Natural killer cell treated with Interleukin-12 subunit alpha and Interleukin-12 subunit beta and Interleukin-15 and Interleukin-18, amount 100 ng/mL, for 72 hours (primary cell): ENCODE measurements around the gene GPC6. TPM values are rescaled to one million over a fixed set of nuclear protein-coding genes. Genes with fewer than 3 reads are reported as not detected.
"Not testable (repeated sequence)": the region's sequence is repeated elsewhere in the genome, so short reads cannot be mapped to it uniquely, and the experiment has no call there.

Experiments used
- ATAC-seq, 2 donors: fragments of 150-1000 bp; cut with Tn5 transposase in 1 of 2; sonication (Bioruptor Pico), chemical (Tn5 transposase) in 1 of 2; 2 replicates each; pipeline ENCODE4 v1.10.0; 2021
- DNase-seq: peaks from one replicate; pipeline ENCODE4 v3.0.0; 2022; ENCODE audit warnings: low spot score
- H3K27ac Mint-ChIP-seq, 2 donors: 1 replicate in 1 of 2; 2 replicates in 1 of 2; pipeline ENCODE4 v1.8.0; 2022; ENCODE audit warnings: mixed read lengths in 2 of 2, mild to moderate bottlenecking in 1 of 2, moderate library complexity in 1 of 2
- H3K27me3 Mint-ChIP-seq, 2 donors: 1 replicate in 1 of 2; 2 replicates in 1 of 2; pipeline ENCODE4 v1.8.0; 2022; ENCODE audit warnings: mixed read lengths in 2 of 2
- H3K36me3 Mint-ChIP-seq: one replicate; pipeline ENCODE4 v1.8.0; 2022; ENCODE audit warnings: mixed read lengths
- H3K4me1 Mint-ChIP-seq, 2 donors: 1 replicate in 1 of 2; 2 replicates in 1 of 2; pipeline ENCODE4 v1.8.0; 2022; ENCODE audit warnings: low read depth in 2 of 2, mixed read lengths in 2 of 2, mild to moderate bottlenecking in 1 of 2
- H3K4me3 Mint-ChIP-seq: one replicate; pipeline ENCODE4 v1.8.0; 2022; ENCODE audit warnings: mixed read lengths
- H3K9me3 Mint-ChIP-seq: 2 replicates; pipeline ENCODE4 v1.8.0; 2022; ENCODE audit warnings: mixed read lengths
- total RNA-seq, 2 donors: library from RNA; stranded (reverse); gene quantifications; one replicate each; pipeline ENCODE4 v1.2.3, GENCODE V29; 2022

GPC6 gene
- total RNA-seq, 2 donors from 2014 or later = not detected

GRCh38 chr13:94182185-94182761 lies 955.7 kb downstream of the GPC6 start:
- peaks cover 8 to 10% of the 10 kb centered on the region in 2 donors for H3K27me3 Mint-ChIP-seq
- no peaks in the 10 kb centered on the region for H3K9me3 Mint-ChIP-seq
- no peak overlapping the region for H3K27ac Mint-ChIP-seq
- peaks cover 6 to 8% of the 10 kb centered on the region in 2 donors for H3K4me1 Mint-ChIP-seq
- H3K36me3 Mint-ChIP-seq = no peaks in the 10 kb centered on the region
- DNase-seq = no peak
- H3K4me3 Mint-ChIP-seq = no peak overlapping the region
- no peak for ATAC-seq

- H3K36me3 Mint-ChIP-seq = no peaks in the 10 kb centered on the region
- H3K4me3 Mint-ChIP-seq = no peak overlapping the region
- ATAC-seq (no peak), DNase-seq (no peak)
- H3K27ac Mint-ChIP-seq = no peak overlapping the region
- peaks cover 0 to 6% of the 10 kb centered on the region in 2 donors for H3K27me3 Mint-ChIP-seq
- H3K9me3 Mint-ChIP-seq = no peaks in the 10 kb centered on the region
- H3K4me1 Mint-ChIP-seq = no peaks in the 10 kb centered on the region
These were observed 959.9 kb downstream of the GPC6 start for GRCh38 chr13:94186470-94186869.

DNA sequence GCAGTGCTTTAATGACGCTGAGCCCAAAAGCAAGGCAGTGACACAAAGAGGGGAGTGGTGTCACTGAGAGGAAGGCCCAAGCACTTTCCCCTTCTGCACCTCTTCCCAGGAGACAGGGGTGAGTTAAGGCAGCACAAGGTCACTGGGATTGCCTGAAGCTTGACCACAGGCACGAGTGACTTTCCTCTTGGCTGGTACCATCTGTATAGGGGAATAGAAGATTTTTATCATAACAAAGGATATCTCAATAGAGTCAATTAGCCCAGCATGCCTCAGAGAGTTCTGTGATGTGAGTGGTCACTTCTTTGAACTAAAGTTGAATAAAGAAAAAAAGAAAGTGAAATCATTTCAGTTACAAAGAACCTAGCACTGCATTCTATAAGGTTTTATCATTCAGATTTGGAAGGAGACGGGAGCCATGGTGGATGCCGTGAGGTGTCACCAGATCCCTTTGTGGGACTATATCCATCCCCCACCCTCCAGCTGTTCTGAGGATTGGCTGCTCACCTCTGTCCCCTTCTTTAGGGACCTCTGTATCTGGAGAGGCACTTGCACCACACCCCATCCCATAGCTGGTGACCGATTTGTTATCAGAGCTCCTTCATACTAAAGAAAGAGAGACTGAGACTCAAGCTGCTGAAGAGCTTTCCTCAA lies 961.7 kb downstream of the GPC6 start:
- Mint-ChIP-seq H3K36me3 (no peaks in the 10 kb centered on the region), H3K4me3 (no peak overlapping the region), H3K4me1 (no peaks in the 10 kb centered on the region), H3K9me3 (no peaks in the 10 kb centered on the region), H3K27me3 (peaks cover 0 to 6% of the 10 kb centered on the region in 2 donors), H3K27ac (no peak overlapping the region)
- ATAC-seq = no peak
- DNase-seq = no peak

DNA sequence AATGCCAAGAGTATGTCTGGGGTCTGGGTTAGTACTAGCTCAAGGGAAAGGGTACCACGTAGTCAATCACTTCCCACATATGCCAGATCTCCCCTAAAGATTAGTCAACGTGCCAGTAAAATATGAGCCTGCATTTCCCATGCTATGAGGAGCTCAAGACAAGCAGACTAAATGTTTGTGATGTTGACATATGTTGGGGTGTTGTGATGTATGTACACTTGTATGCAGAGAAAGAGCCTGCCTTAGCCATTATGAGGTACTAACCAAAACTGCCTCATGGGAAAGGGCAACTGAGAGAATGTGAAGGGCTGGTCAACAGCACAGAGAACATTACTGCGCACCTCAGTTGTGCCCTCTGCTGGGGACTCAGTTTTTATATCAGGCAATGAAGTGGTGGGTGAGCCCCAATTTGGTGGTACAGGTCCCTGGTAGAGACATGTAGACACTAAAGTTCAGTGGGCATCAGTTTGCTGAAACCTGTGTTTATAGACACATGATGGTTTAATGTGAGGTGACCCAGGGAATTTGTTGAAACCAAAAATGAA lies 965.9 kb downstream of the GPC6 start:
- H3K36me3 Mint-ChIP-seq = no peaks in the 10 kb centered on the region
- peaks cover 0 to 8% of the 10 kb centered on the region in 2 donors for H3K4me1 Mint-ChIP-seq
- no peaks in the 10 kb centered on the region for H3K27me3 Mint-ChIP-seq
- no peak for ATAC-seq
- H3K9me3 Mint-ChIP-seq = no peaks in the 10 kb centered on the region
- H3K27ac Mint-ChIP-seq = no peak overlapping the region
- no peak for DNase-seq
- no peak overlapping the region for H3K4me3 Mint-ChIP-seq

GRCh38 chr13:94195715-94196114 lies 969.1 kb downstream of the GPC6 start:
- H3K27me3 Mint-ChIP-seq = peaks cover 0 to 6% of the 10 kb centered on the region in 2 donors
- no peaks in the 10 kb centered on the region for H3K36me3 Mint-ChIP-seq
- no peak overlapping the region for H3K4me3 Mint-ChIP-seq
- H3K9me3 Mint-ChIP-seq = no peaks in the 10 kb centered on the region
- H3K27ac Mint-ChIP-seq = no peak overlapping the region
- H3K4me1 Mint-ChIP-seq = peaks cover 7 to 15% of the 10 kb centered on the region in 2 donors
- DNase-seq = no peak
- no peak for ATAC-seq

GRCh38 chr13:94196413-94196812 lies 969.8 kb downstream of the GPC6 start:
- peaks cover 7 to 15% of the 10 kb centered on the region in 2 donors for H3K4me1 Mint-ChIP-seq
- H3K9me3 Mint-ChIP-seq = no peaks in the 10 kb centered on the region
- H3K36me3 Mint-ChIP-seq = no peaks in the 10 kb centered on the region
- H3K27me3 Mint-ChIP-seq = peaks cover 0 to 6% of the 10 kb centered on the region in 2 donors
- ATAC-seq = no peak
- no peak overlapping the region for H3K27ac Mint-ChIP-seq
- H3K4me3 Mint-ChIP-seq = no peak overlapping the region
- DNase-seq = no peak

DNA sequence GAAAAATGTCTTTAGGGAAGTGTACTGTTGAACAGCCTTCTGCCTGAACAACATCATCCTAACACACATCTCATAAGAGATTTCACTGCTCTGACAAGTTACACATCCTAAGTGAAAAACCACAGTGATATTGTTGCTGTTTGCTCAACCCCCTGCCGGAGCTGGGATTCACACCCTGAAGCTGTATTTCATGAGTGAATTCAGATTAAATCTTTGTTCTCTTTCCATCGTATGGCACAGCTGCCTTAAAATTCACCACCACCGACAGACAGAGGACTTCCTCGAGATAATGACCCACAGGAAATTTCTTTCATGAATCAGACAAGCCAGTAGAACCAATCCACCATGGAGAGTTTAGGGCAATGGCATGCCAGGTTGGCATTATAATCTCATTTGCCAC lies 972.1 kb downstream of the GPC6 start:
- Mint-ChIP-seq H3K36me3 (no peaks in the 10 kb centered on the region), H3K4me1 (peaks cover 7 to 15% of the 10 kb centered on the region in 2 donors), H3K27ac (no peak overlapping the region), H3K4me3 (no peak overlapping the region), H3K9me3 (no peaks in the 10 kb centered on the region), H3K27me3 (peaks cover 0 to 6% of the 10 kb centered on the region in 2 donors)
- no peak for DNase-seq
- ATAC-seq = peak in 1 of 2 donors; percentile 24

DNA sequence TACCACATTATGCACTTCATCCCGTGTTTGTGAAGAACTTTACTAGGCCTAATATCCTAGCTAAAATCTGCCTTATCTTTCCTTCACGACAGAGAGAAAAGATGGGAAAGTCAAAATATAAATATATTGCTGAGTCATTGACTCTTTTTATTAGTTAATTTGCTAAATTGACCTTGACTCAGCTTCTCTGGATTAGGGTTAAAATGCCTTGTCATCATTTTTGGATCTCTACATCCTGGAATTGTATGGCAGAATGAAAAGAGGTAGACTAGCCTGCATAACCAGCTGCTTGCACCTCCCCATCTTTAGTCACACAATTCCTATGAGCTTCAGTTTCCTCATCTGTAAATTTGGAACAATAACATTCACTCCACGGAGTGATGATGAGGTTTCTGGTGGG lies 972.5 kb downstream of the GPC6 start:
- Mint-ChIP-seq H3K4me3 (no peak overlapping the region), H3K9me3 (no peaks in the 10 kb centered on the region), H3K27ac (no peak overlapping the region), H3K27me3 (peaks cover 0 to 6% of the 10 kb centered on the region in 2 donors), H3K36me3 (no peaks in the 10 kb centered on the region), H3K4me1 (peaks cover 7 to 15% of the 10 kb centered on the region in 2 donors)
- ATAC-seq = no peak
- no peak for DNase-seq

- Mint-ChIP-seq H3K4me3 (no peak overlapping the region), H3K27me3 (peaks cover 0 to 6% of the 10 kb centered on the region in 2 donors), H3K36me3 (no peaks in the 10 kb centered on the region), H3K27ac (no peak overlapping the region), H3K9me3 (no peaks in the 10 kb centered on the region), H3K4me1 (peaks cover 7 to 15% of the 10 kb centered on the region in 2 donors)
- DNase-seq (no peak), ATAC-seq (peak in 1 of 2 donors; percentile 54)
These were observed 974.4 kb downstream of the GPC6 start for GRCh38 chr13:94201022-94201421.

- peaks cover 0 to 6% of the 10 kb centered on the region in 2 donors for H3K27me3 Mint-ChIP-seq
- H3K4me1 Mint-ChIP-seq = no peaks in the 10 kb centered on the region
- no peak overlapping the region for H3K4me3 Mint-ChIP-seq
- DNase-seq (no peak), ATAC-seq (no peak)
- H3K27ac Mint-ChIP-seq = no peak overlapping the region
- no peaks in the 10 kb centered on the region for H3K9me3 Mint-ChIP-seq
- no peaks in the 10 kb centered on the region for H3K36me3 Mint-ChIP-seq
These were observed 977.6 kb downstream of the GPC6 start for GRCh38 chr13:94204163-94204562.

DNA sequence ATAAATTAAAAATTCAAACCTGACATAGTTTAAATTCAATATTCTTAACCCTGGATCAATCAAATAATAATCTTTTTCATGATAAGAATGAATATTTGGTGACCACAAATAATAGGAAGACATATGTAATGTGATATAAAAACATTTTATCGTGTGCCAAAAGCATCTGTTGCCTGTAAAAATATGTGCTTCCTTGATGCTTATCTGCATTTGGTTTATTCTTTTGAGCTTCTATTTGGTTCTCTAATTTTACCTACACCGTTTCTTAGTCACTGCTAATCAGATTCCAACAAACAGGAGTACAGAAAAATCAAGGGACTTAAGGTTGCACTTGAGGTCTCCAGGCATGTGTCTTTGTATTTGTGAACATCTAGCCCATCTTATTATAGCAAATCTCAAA lies 978.3 kb downstream of the GPC6 start:
- H3K27ac Mint-ChIP-seq = no peak overlapping the region
- no peaks in the 10 kb centered on the region for H3K4me1 Mint-ChIP-seq
- no peaks in the 10 kb centered on the region for H3K36me3 Mint-ChIP-seq
- H3K27me3 Mint-ChIP-seq = peaks cover 0 to 6% of the 10 kb centered on the region in 2 donors
- ATAC-seq (no peak), DNase-seq (no peak)
- H3K4me3 Mint-ChIP-seq = no peak overlapping the region
- H3K9me3 Mint-ChIP-seq = no peaks in the 10 kb centered on the region

GRCh38 chr13:94205896-94206295 lies 979.3 kb downstream of the GPC6 start:
- DNase-seq (no peak), ATAC-seq (no peak)
- Mint-ChIP-seq H3K27ac (no peak overlapping the region), H3K9me3 (no peaks in the 10 kb centered on the region), H3K4me3 (no peak overlapping the region), H3K4me1 (no peaks in the 10 kb centered on the region), H3K36me3 (no peaks in the 10 kb centered on the region), H3K27me3 (no peaks in the 10 kb centered on the region)

- ATAC-seq (no peak), DNase-seq (no peak)
- Mint-ChIP-seq H3K4me3 (no peak overlapping the region), H3K9me3 (no peaks in the 10 kb centered on the region), H3K4me1 (no peaks in the 10 kb centered on the region), H3K27ac (no peak overlapping the region), H3K27me3 (no peaks in the 10 kb centered on the region), H3K36me3 (no peaks in the 10 kb centered on the region)
These were observed 982.5 kb downstream of the GPC6 start for GRCh38 chr13:94209117-94209516.

DNA sequence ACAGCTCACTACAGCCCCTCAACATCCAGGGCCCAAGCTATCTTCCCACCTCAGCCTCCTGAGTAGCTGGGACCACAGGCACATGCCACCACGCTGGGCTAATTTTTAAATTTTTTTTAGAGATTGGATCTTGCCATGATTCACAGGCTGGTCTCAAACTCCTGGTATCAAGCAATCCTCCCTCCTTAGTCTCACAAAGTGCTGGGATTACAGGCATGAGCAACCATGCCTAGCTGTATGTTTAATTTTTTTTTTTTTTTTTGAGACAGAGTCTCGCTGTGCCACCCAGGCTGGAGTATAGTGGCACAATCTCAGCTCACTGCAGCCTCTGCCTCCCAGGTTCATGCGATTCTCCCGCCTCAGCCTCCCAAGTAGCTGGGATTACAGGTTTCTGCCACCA lies 983.3 kb downstream of the GPC6 start:
- ATAC-seq, H3K27me3 Mint-ChIP-seq, DNase-seq, H3K9me3 Mint-ChIP-seq, H3K4me3 Mint-ChIP-seq, H3K27ac Mint-ChIP-seq, H3K36me3 Mint-ChIP-seq, H3K4me1 Mint-ChIP-seq: not testable (repeated sequence)
